ENCODE results near the gene TMEM215.
"Not testable (repeated sequence)": the region's sequence is repeated elsewhere in the genome, so short reads cannot be mapped to it uniquely, and the experiment has no call there.

The TMEM215 gene, protein sequence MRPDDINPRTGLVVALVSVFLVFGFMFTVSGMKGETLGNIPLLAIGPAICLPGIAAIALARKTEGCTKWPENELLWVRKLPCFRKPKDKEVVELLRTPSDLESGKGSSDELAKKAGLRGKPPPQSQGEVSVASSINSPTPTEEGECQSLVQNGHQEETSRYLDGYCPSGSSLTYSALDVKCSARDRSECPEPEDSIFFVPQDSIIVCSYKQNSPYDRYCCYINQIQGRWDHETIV

GRCh38 chr9:32783168-32783891 lies at the start of gene TMEM215:
TMEM215 (plus strand) TSS chr9:32783540; CDS start chr9:32784184, 644 bp downstream.
- DNase-seq: no peak

GRCh38 chr9:32735476-32735875 lies 47.9 kb upstream of the TMEM215 start:
- no peak for DNase-seq

- DNase-seq: no peak
Measured at GRCh38 chr9:32737378-32737777, 46.0 kb upstream of the TMEM215 start.

DNA sequence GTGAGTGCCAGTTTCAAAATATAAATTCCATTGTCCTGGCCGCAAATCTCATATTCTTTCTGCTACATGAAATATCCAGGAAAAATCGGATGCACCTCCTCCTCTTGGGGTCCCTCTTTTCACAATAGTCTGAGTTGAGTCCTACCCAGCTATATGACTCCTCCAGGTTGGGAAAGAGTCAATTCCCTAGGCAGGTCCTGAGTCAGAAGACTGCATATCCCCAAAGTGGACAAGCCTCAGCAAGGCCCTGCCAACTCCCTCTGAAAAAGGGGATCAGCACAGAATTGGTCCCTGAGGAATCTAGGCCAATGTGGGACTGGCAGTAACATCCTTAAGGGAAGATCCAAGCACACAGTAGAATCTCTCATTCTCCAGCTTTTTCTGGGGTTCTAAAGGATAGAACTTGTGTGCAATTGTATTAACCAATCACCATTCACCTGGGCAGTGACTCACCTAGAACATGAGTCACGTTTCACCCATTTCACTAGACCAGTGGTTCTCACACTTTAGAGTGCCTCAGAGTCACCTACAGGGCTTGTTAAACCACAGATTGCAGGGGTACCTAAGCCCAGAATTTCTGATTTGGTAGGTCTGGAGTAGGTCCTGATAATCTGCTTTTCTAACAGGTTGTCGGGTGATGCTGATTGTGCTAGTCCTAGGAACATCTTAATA lies 44.7 kb upstream of the TMEM215 start:
- no peak for DNase-seq

DNA sequence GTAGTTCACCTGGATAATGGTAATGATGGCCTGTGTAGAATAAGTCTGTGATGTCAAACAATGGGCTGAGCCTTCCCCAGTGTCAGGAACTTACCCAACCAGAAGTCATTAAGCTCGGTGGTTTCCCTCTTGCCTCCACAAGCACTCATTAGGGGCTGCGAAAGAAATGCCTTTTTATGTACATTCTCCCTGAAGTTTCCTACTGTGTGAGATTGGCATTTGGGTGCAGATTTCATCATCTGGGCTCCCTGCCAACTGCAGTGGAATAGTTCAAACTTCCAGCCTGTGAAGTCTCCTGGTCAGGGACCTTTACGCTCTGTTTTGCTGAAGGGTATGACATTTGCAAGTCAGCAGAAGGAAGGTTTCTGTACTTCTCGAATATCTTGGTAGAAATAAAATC lies 41.6 kb upstream of the TMEM215 start:
- no peak for DNase-seq

GRCh38 chr9:32742296-32742695 lies 41.0 kb upstream of the TMEM215 start:
- no peak for DNase-seq

GRCh38 chr9:32748013-32748412 lies 35.3 kb upstream of the TMEM215 start:
- DNase-seq: no peak

DNA sequence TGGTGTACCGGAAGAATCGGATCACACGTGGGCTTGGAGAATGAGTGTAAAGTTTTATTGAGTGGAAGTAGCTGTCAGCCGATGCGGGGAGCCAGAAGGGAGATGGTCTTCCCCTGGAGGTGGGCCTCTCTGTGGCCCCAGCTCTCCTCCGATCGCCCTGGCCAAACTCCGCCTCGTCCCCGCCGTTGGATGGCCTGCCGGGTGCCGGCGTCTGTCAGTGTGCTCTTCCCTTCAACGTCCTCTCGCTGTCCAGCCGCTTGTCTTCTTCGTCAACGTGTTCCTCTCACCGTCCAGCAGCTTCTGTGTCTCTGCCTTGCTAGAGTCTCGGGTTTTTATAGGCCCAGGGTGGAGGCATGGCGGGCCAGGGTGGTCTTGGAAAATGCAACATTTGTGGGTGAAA lies 27.6 kb upstream of the TMEM215 start:
- no peak for DNase-seq

DNA sequence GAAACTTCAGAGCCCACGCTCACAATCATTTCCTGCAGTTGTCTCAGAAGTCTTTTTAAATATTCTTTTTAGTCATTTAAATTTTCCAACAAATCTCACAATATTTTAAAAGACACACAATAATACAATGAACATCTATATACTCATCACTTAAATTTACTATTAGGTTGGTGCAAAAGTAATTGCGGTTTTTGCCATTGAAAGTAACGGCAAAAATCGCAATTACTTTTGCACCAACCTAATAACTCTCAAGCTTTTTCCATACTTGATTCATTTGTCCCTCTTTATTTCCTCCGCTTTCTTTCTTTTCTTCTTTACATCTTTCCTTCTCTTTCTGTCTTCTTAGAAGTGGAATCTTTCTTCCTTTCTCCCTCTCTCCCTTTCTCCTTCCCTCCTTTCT lies 19.2 kb upstream of the TMEM215 start:
- DNase-seq: no peak

DNA sequence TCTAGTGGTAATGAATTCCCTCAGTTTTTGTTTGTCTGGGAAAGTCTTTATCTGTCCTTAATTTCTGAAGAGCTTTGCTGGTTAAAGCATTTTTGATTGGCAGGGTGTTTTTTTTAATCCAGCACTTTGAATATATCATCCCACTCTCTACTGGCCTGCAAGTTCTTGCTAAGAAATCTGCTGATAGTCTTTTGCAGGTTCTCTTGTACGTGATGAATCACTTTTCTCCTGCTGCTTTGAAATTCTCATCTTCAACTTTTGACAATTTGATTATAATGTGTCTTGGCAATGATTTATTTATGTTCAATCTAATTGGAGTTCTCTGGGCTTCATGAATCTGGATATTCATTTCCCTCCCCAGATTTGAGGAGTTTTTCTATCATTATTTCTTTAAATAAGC lies 8.1 kb upstream of the TMEM215 start:
- no peak for DNase-seq

- no peak for DNase-seq
Measured at GRCh38 chr9:32776201-32776600, 7.1 kb upstream of the TMEM215 start.

- DNase-seq: no peak
Measured at GRCh38 chr9:32782476-32783167, 718 bp upstream of the TMEM215 start.

DNA sequence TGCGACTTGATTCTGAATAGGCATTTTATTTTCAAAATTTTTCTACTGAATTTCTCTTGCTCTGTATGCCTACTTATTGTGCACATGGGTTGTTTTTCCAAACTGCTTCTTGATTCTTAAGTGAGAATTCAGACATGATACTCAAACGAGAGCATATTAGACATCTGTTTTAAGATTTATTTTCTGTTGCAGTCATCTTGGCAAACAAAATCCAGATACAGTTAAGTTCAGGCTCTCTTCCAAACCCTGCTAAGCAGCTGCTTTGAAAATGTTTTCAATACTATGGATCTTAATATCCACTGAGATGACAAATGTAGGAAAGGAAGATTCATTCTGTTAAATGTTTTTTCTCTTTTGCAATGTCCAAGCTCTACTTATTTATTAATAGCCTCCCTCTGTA lies 4.5 kb downstream of the TMEM215 start:
- DNase-seq: no peak

GRCh38 chr9:32796015-32796414 lies 12.7 kb downstream of the TMEM215 start:
- not testable (repeated sequence) for DNase-seq

DNA sequence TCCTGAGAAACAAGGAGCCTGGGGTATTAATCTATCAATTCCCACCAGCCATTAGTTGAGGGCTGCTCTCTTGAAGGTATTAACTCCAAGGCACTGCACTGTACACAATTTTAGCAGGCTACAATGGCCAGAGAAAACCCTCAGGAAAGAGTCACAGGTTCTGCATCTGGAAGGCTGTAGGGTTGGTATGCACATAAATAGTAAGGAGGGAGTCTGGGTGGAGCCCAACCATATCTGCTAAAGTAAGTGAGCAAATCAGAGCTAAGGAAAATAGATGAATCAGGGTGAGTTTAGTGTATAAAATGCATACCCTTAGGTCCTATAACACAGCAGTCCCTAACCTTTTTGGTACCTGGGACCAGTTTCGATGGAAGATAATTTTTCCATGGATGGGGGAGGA lies 18.2 kb downstream of the TMEM215 start:
- no peak for DNase-seq

DNA sequence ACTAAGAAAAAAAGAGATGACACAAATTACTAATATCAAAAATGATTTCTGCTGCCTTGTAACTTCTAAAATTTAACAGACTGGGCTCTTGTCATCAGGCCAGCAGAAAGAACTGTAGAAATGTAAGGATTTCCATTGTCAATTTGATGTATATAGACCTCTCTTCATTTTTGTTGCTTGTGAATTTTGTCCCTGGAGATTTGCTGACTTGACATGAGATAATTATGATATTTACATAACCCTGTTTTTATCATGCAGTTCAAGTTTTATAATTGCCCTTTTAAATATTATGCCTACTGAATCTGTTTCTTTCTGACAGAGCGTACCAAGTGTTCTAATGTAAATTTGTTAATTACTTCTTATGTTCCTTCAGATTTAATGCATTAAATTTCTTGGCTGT lies 23.9 kb downstream of the TMEM215 start:
- no peak for DNase-seq

- DNase-seq: no peak
Measured at GRCh38 chr9:32811246-32811645, 27.9 kb downstream of the TMEM215 start.

DNA sequence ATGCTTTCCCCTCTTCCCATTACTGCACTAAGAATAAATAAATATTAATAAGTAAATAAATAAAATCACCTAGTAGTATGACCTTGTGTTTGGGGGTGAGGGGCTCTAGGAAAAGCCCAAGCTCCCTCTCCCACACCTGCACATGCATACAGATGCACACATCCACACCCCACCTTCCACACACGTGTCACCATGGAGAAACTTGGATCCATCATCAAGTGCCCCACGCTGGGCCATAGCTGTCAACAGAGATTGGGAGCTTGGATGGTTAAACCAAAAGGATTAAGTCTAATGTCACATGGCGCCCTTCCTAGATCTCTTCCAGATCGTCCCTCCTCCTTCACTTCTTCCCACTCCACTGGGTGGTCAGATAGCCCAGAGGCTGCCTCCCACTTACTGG lies 37.0 kb downstream of the TMEM215 start:
- DNase-seq: no peak

- DNase-seq: no peak
Measured at GRCh38 chr9:32823101-32823500, 39.8 kb downstream of the TMEM215 start.

- DNase-seq: no peak
Measured at GRCh38 chr9:32823551-32823950, 40.2 kb downstream of the TMEM215 start.

- DNase-seq: no peak
Measured at GRCh38 chr9:32825203-32825602, 41.9 kb downstream of the TMEM215 start.

GRCh38 chr9:32828861-32829260 lies 45.5 kb downstream of the TMEM215 start:
- DNase-seq: no peak

DNA sequence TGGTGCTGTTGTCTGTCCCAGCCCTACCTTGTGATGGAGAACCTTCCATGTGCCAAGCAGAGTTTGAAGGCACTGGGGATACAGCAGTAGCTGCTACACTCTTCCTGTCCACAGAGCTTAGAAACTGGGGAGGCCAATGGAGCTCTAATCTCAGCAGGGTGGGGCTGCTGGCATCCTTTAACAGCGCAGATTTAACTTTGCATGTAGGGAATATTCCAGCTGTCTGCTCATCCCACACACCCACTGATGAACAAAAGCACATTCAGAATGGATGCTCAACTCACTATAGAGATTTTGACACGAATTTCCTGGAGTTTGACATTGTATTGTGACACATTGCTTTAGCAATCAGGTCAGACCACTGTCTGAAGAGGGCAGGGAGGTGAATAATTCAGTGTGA lies 49.0 kb downstream of the TMEM215 start:
- no peak for DNase-seq

Measured in NCI-H2029 treated with DMSO at 0.1 percent for 48 hours (cell line).